GM21723 (cell line): ENCODE results near the gene C1QTNF8.

ENCODE experiments used
- ATAC-seq: cut with Tn5 transposase; IDR thresholded peaks from one replicate; pipeline ENCODE4 v1.9.1; 2021; ENCODE audit warnings: mild to moderate bottlenecking, moderate library complexity; ENCODE audit not compliant: unreplicated experiment

Gene C1QTNF8

DNA sequence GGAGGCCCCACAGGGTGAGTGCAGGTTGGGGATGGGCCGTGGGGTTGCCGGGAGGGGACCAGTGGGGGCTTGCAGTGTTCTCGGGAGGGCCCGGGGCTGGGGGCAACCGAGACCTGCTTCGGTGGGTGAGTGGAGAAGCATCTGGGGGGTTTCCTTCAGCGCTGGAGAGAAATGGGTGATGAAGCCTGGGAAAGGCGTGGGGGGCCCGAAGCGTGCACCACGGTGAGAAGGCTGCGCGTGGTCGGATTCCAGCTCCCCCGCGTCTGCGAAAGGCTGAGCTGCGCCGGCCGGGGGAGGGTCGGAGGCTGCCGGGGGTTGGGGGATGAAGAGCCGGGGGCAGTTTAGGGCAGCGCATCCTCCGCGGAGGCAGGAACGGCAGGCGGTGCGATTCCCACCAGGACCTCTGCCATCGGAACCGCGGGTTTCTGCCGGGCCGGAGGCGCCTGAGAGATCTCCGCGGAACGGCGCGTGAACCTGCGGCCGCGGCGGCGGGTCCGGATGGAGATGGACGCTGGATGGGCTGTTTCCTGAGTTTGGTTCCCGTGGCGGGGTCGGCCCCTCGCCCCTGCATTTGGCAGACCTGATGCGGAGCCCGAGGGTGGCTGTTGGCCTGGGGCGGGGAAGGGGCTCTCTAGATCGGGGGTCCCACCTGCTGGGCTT is 30.4 kb downstream of the C1QTNF8 start:
- no peak for ATAC-seq

DNA sequence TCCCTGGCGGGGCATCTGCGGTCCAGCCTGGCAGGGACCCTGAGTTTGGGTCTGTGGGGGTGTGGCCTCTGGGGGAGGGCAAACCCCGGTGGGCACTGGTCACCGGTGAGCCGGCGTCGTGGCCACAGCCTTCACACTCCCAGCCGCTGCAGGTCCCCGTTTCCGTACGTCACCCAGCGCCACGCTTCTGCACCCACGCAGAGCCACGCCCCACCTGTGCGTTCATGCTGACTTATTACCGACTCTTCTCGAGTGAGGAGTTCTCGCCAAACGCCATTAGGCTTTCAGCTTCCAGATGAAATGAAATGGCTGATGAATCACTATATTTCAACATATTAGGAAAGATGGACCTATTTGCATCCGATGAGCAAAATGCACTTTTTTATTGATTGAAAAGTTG is 32.3 kb downstream of the C1QTNF8 start:
- no peak for ATAC-seq

DNA sequence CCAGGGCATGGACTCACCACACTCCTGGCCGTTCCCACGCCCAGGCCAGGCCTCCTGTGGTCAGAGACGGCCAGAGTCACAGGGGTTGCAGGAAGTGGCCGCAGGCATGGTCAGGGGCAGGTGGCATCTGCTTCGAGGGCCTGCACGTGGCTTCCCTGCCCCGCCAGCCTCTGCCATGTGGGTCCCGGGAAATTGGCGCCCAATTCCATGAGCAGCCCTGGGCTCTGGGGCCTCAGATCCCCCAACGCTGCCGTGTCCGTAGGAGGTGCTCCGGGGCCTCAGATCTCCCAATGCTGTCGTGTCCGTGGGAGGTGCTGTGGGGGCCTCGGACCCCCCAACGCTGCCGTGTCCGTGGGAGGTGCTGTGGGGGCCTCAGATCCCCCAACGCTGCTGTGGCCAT is 33.1 kb downstream of the C1QTNF8 start:
- ATAC-seq, result no peak

DNA sequence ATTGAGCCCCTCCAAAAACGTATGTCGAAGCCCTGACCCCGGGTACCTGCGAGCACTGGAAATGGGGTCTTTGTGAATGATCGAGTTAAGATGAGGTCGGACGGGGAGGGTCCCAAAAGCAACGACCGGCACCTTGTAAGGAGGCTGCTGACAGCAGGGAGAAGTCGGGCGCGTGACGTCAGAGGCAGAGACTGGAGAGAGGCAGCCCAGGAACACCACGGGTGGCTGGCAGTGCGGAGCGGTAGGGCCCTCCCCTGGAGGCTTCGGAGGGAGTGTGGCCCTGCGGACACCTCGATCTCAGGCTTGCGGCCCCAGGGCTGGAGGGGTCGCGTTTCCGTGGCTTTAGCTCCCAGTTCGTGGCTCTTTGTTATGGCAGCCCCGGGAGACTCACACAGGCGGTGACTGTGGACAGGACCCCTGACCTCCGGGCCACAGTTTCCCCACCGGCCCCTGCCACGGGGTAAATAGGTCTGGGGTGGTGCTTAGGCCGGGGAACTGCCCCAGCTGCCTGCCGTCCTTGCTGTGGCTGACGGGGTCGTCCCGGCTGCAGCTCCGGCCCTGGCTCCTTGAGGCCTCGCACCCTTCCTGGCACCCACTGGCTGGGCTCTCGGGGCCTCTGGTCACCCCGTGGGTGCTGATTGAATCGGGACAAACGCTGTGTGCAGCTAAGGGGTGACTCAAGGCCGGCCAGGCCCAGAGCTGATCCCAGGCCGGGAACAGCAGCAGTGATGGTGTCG is 34.1 kb downstream of the C1QTNF8 start:
- no peak for ATAC-seq

DNA sequence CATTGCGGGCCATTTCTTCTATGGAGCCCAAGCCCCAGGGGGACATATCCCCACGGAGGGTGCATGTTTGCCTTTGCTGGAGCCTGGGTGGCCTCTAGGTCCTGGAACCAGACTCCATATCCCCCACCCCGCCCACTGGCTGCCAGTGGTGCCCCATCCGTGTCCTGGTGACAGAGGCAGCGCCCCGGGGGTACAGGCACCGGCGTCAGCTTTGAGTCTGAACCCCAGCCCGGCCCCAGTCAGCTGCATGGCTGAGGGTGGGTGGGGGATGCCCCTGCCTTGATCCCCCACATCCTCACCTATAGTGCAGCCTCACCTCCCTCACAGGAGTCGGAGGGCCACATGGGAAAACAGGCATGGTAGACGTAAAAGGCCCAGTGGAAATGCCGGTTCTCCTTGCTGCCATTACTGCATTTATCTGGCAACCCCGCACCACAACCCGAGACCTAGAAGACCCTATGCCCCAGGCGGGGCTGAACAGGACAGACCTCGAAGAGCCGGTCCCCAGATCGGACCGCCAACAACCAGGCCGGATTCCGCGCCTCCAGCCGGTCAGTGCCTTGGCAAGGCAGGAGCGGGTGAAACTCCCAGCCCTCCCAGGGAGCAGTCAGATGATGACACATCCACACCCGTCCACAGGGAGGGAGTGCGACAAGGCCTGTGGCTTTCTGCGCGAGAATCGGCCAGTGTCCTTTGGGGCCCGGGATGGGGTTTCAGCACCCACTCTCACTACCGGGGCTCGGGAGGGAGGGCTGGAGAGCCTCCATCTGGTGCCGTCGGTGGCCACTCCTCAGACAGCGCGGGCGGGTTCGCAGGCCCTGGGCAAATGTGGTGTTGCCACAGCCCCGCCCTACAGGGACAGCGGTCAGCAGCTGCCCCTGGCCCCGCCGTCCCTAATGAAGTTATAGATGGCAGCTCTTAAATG is 35.4 kb downstream of the C1QTNF8 start:
- no peak for ATAC-seq

GRCh38 chr16:1059310-1059709 is 36.7 kb downstream of the C1QTNF8 start:
- ATAC-seq, result no peak

GRCh38 chr16:1058216-1058615 is 37.8 kb downstream of the C1QTNF8 start:
- no peak for ATAC-seq

GRCh38 chr16:1057252-1057932 is 38.7 kb downstream of the C1QTNF8 start:
- ATAC-seq, result no peak

- ATAC-seq, result no peak
Measured at GRCh38 chr16:1056196-1056595, 39.8 kb downstream of the C1QTNF8 start.

DNA sequence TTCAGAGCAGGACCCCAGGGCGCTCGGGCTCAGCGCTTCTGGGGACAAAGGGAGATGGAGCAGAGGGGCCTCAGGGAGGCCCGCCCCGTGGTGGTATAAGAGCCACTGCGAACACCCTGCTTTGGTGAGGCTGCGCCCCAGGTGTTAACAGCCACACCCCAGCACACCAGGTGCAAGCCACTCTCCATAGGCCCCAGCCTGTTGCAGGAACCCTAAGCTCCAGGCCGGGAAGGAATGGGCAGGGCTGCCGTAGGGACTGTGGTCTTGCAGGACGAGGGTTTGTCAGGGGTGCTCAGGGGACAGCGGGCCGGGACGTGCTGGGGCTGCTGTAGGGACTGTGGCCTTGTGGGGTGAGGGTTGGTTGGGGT is 40.5 kb downstream of the C1QTNF8 start:
- no peak for ATAC-seq

GRCh38 chr16:1054660-1055556 is 41.1 kb downstream of the C1QTNF8 start:
- no peak for ATAC-seq

- ATAC-seq, result no peak
Measured at GRCh38 chr16:1053700-1054368, 42.2 kb downstream of the C1QTNF8 start.

DNA sequence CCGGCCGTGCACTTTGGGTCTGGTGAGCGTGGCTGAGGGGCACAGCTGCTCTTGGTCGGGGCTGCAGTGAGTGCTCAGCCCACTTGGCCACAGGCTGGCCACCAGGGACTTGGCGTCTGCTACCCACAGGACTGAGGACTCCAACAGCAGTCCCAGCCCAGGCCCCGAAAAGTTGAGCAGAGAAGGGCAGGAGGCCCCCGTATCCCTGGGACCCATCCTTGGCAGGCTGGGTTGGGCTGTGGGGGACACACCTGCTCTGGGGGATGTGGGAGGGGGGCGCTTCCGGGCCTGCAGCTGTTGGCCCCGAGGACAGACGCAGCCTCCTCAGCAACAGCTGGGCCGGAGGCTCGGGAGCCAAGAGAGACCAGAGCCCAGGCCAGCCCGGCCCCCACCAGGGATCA is 42.9 kb downstream of the C1QTNF8 start:
- no peak for ATAC-seq

DNA sequence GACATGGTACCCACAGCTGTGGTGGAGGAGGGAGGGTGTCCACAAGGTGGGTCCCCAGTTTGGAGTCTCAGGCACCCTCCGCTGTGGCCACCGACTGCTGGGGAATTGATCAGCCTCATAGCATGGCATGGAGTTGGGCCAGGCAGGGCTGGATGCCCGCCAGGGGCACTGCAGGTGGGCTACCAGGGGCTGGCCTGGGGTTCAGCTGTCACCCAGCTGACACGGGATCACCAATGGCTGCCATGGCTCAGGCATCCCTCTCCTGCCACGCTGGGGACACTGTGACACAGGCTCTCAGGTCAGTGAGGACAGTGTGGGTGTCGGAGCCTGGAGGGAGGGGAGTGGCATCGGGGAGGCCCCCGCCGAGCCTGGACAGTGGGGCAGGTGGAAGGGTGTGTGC is 43.3 kb downstream of the C1QTNF8 start:
- no peak for ATAC-seq

- no peak for ATAC-seq
Measured at GRCh38 chr16:1051446-1051845, 44.6 kb downstream of the C1QTNF8 start.

GRCh38 chr16:1050921-1051320 is 45.1 kb downstream of the C1QTNF8 start:
- no peak for ATAC-seq

DNA sequence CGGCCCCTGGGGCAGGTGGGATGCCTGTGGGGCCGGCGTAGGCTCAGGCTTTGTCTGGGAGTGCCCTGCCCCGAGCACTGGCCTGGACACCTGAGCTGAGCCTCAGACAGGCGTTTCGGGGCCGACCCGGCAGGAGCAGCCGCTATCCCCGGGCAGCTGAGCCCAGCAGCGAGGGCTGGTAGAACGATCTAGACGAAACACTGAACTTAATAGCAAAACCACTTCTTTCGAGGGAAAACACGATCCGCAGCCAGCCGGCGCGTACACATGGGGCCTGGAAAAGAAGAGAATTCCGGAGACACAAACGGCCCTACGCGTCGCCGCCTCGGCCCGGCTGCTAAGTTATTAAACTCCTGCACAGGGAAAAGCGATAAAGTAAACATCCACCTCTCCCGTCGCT is 45.5 kb downstream of the C1QTNF8 start:
- no peak for ATAC-seq

DNA sequence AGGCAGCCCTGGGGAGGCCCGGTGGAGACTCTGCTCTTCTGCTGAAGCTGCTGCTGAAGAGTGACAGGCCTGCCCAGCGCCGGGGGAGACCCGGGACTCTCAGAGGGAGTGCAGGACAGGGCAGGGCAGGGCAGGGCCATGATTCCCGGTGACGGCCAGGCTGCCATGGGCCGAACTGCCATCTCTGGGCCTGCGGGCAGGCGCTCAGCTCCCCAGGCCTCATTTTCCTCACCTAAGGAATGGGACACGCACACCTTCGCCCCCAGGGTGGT is 46.1 kb downstream of the C1QTNF8 start:
- no peak for ATAC-seq

- ATAC-seq, result no peak
Measured at GRCh38 chr16:1049113-1049975, 46.7 kb downstream of the C1QTNF8 start.
